Naive thymus-derived CD4-positive, alpha-beta T cell (primary cell): Measurements from ENCODE around the gene VPS13C. TPM values are rescaled to one million over a fixed set of nuclear protein-coding genes. Genes with fewer than 3 reads are reported as not detected.
A peak's percentile ranks its signal among the peaks of the same experiment; 100 is the strongest.

Experiments used
- ATAC-seq: fragments of 150-1000 bp; cut with Tn5 transposase; 2 replicates; pipeline ENCODE4 v1.10.0; 2021; ENCODE audit warnings: mild to moderate bottlenecking, moderate library complexity
- CTCF ChIA-PET: fragments of 350-600 bp; sonication (Branson Sonifier 250); formaldehyde crosslinking; loops from one replicate; lab custom pipeline; 2021; ENCODE audit warnings: antibody characterized with exemption; lab: Charles Lee
- POLR2A ChIA-PET: fragments of 350-600 bp; sonication (Branson Sonifier 250); formaldehyde crosslinking; loops from one replicate; lab custom pipeline; 2021; ENCODE audit warnings: antibody characterized with exemption, inconsistent platforms; lab: Charles Lee
- DNase-seq, 9 donors: peaks; one replicate each; pipeline versions ENCODE4 v3.0.0 to v3.0.0-alpha.2; 2020 to 2022; ENCODE audit warnings: mixed read lengths in 1 of 9
- H3K27ac ChIP-seq: one replicate; pipeline ENCODE4 v1.7.0; 2013; ENCODE audit warnings: mild to moderate bottlenecking, low read depth, low read length, moderate library complexity
- H3K27me3 ChIP-seq, 2 donors: one replicate each; pipeline ENCODE4 v1.7.0; 2013; ENCODE audit warnings: low read length in 2 of 2, mild to moderate bottlenecking in 2 of 2, moderate library complexity in 2 of 2; ENCODE audit not compliant: control insufficient read depth in 2 of 2, insufficient read depth in 2 of 2
- H3K36me3 ChIP-seq, 3 experiments: 1 replicate in 2 of 3; 2 replicates in 1 of 3; pipeline ENCODE4 v1.7.0; 2013; ENCODE audit warnings: low read length in 3 of 3, mild to moderate bottlenecking in 3 of 3, moderate library complexity in 1 of 3; ENCODE audit not compliant: insufficient read depth in 3 of 3, control insufficient read depth in 2 of 3
- H3K4me1 ChIP-seq, 2 donors: one replicate each; pipeline ENCODE4 v1.7.0; 2013; ENCODE audit warnings: low read length in 2 of 2, mild to moderate bottlenecking in 2 of 2, moderate library complexity in 1 of 2; ENCODE audit not compliant: control insufficient read depth in 2 of 2, insufficient read depth in 2 of 2
- H3K4me3 ChIP-seq: 2 replicates; pipeline ENCODE4 v1.7.0; 2013; ENCODE audit warnings: mild to moderate bottlenecking, low read length
- H3K9me3 ChIP-seq, 3 experiments: 1 replicate in 2 of 3; 2 replicates in 1 of 3; pipeline ENCODE4 v1.7.0; 2013; ENCODE audit warnings: low read length in 3 of 3; ENCODE audit not compliant: control insufficient read depth in 2 of 3
- H3K27ac Mint-ChIP-seq, 9 donors: one replicate each; pipeline ENCODE4 v1.8.0; 2020 to 2022; ENCODE audit warnings: mixed read lengths in 9 of 9, mild to moderate bottlenecking in 8 of 9, moderate library complexity in 5 of 9, inconsistent platforms in 2 of 9
- H3K27me3 Mint-ChIP-seq, 5 donors: one replicate each; pipeline ENCODE4 v1.8.0; 2021 to 2022; ENCODE audit warnings: mixed read lengths in 5 of 5, mild to moderate bottlenecking in 1 of 5
- H3K36me3 Mint-ChIP-seq, 5 donors: one replicate each; pipeline ENCODE4 v1.8.0; 2020 to 2022; ENCODE audit warnings: mixed read lengths in 5 of 5, mild to moderate bottlenecking in 3 of 5, inconsistent platforms in 1 of 5
- H3K4me1 Mint-ChIP-seq, 7 donors: one replicate each; pipeline ENCODE4 v1.8.0; 2020 to 2022; ENCODE audit warnings: mixed read lengths in 7 of 7, mild to moderate bottlenecking in 3 of 7, inconsistent platforms in 1 of 7
- H3K4me3 Mint-ChIP-seq, 10 donors: one replicate each; pipeline ENCODE4 v1.8.0; 2020 to 2022; ENCODE audit warnings: mild to moderate bottlenecking in 10 of 10, mixed read lengths in 10 of 10, moderate library complexity in 6 of 10, inconsistent platforms in 2 of 10
- H3K9me3 Mint-ChIP-seq, 11 donors: one replicate each; pipeline ENCODE4 v1.8.0; 2020 to 2022; ENCODE audit warnings: mixed read lengths in 11 of 11, mild to moderate bottlenecking in 4 of 11, inconsistent platforms in 1 of 11, moderate library complexity in 1 of 11
- intact Hi-C, 2 donors: fragments of 100-400 bp; cut with micrococcal nuclease; formaldehyde crosslinking; loops; one replicate each; pipeline ENCODE4 v1.15.1; 2023
- polyA plus RNA-seq, 2 donors: library from polyadenylated mRNA; unstranded; fragments of 300-500 nt; fragmentation: Illumina TruSeq; gene quantifications; one replicate each; pipeline ENCODE4 v1.2.3, GENCODE V29; 2021
- total RNA-seq, 6 experiments: library from RNA in 5 of 6; stranded (reverse) in 5 of 6; gene quantifications; 1 replicate in 5 of 6; 2 replicates in 1 of 6; pipeline ENCODE4 v1.2.3 and lab custom pipeline; 2021 to 2026

The VPS13C gene
- total and polyA plus RNA-seq, 7 experiments from 2014 or later: 12.7 to 159 (median 108) TPM

- H3K4me3 Mint-ChIP-seq: no peak overlapping the region
- ATAC-seq (no peak), DNase-seq (no peak)
- ChIA-PET CTCF (no interaction called here), POLR2A (no interaction called here)
- no peaks in the 10 kb centered on the region for H3K27me3 ChIP-seq
- H3K27ac ChIP-seq: no peak overlapping the region
- no peak overlapping the region for H3K27ac Mint-ChIP-seq
- H3K36me3 Mint-ChIP-seq: peaks cover 8 to 57% (median 36%) of the 10 kb centered on the region in 5 donors
- H3K9me3 Mint-ChIP-seq: peaks cover 0 to 3% (median 0%) of the 10 kb centered on the region in 11 donors
- H3K36me3 ChIP-seq: peaks cover under 1 to 30% (median 15%) of the 10 kb centered on the region in 3 experiments
- H3K4me3 ChIP-seq: no peak overlapping the region
- no peaks in the 10 kb centered on the region for H3K27me3 Mint-ChIP-seq
- intact Hi-C loops: no loop called here
- H3K4me1 Mint-ChIP-seq: peaks cover 0 to 3% (median 0%) of the 10 kb centered on the region in 7 donors
- no peaks in the 10 kb centered on the region for H3K9me3 ChIP-seq
- H3K4me1 ChIP-seq: no peaks in the 10 kb centered on the region
Observed at GRCh38 chr15:61946778-61947177, 113.5 kb downstream of the VPS13C start.

GRCh38 chr15:61943992-61944391 is 116.3 kb downstream of the VPS13C start:
- H3K4me3 ChIP-seq: no peak overlapping the region
- no peaks in the 10 kb centered on the region for H3K9me3 ChIP-seq
- Mint-ChIP-seq H3K9me3 (peaks cover 0 to 3% (median 0%) of the 10 kb centered on the region in 11 donors), H3K27ac (no peak overlapping the region), H3K36me3 (peaks cover 8 to 45% (median 38%) of the 10 kb centered on the region in 5 donors), H3K4me1 (peaks cover 0 to 3% (median 0%) of the 10 kb centered on the region in 7 donors), H3K4me3 (no peak overlapping the region), H3K27me3 (no peaks in the 10 kb centered on the region)
- ChIA-PET POLR2A (no interaction called here), CTCF (no interaction called here)
- no peak for ATAC-seq
- peaks cover 3 to 29% (median 11%) of the 10 kb centered on the region in 3 experiments for H3K36me3 ChIP-seq
- DNase-seq: no peak
- no peaks in the 10 kb centered on the region for H3K4me1 ChIP-seq
- no peaks in the 10 kb centered on the region for H3K27me3 ChIP-seq
- intact Hi-C loops: no loop called here
- no peak overlapping the region for H3K27ac ChIP-seq

- H3K36me3 ChIP-seq: peaks cover 0 to 29% (median 6%) of the 10 kb centered on the region in 3 experiments
Observed at GRCh38 chr15:61938249-61938648, 122.0 kb downstream of the VPS13C start.

DNA sequence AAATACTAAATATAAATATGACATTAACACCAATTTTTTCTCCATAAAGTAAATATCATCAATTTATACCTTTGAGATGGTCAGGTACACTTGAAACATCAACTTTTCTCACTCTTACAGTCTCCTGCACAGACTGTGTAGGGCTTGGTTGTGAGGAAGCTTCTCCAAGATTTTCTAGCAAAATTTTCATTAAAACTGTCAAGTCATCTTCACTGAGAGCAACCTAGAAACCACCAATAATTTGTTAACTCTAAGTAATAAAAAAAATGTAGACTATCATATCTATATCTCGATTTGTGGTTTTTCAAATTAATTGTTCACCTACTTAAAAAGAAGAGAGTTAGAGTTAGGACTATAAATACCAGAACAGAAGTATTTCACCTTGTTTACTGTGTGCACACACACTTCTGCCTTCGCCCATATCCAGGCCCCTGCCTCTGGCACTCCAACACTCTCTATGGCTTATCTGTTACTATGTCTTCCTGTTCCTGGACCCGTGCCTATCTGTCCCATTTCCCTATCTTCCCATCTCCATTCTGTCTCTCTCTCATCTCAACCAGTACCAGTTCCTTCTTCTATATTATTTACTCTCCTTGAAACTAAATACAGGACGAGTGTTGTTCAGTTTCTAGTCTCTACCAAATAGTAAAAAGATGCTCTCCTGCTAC is 123.6 kb downstream of the VPS13C start:
- no peak overlapping the region for H3K4me3 ChIP-seq
- H3K9me3 ChIP-seq: no peaks in the 10 kb centered on the region
- Mint-ChIP-seq H3K27ac (peak overlapping the region in 2 of 9 donors; percentile 4 to 7), H3K9me3 (no peaks in the 10 kb centered on the region), H3K4me3 (no peak overlapping the region), H3K4me1 (peaks cover 0 to 5% (median 2%) of the 10 kb centered on the region in 7 donors), H3K36me3 (peaks cover 0 to 36% (median 29%) of the 10 kb centered on the region in 5 donors), H3K27me3 (no peaks in the 10 kb centered on the region)
- ATAC-seq (no peak), DNase-seq (no peak)
- no peaks in the 10 kb centered on the region for H3K27me3 ChIP-seq
- peaks cover 0 to 29% (median 3%) of the 10 kb centered on the region in 3 experiments for H3K36me3 ChIP-seq
- no peak overlapping the region for H3K27ac ChIP-seq
- intact Hi-C loops: no loop called here
- CTCF ChIA-PET: no interaction called here
- no peaks in the 10 kb centered on the region for H3K4me1 ChIP-seq
- POLR2A ChIA-PET: no interaction called here

More at GRCh38 chr15:61938249-61938648, 122.0 kb downstream of the VPS13C start:
- H3K36me3 Mint-ChIP-seq: peaks cover 0 to 32% (median 31%) of the 10 kb centered on the region in 5 donors
- ATAC-seq (no peak), DNase-seq (no peak)
- Histone ChIP-seq H3K27ac (no peak overlapping the region), H3K4me3 (no peak overlapping the region), H3K9me3 (no peaks in the 10 kb centered on the region), H3K4me1 (no peaks in the 10 kb centered on the region), H3K27me3 (no peaks in the 10 kb centered on the region)
- no peaks in the 10 kb centered on the region for H3K27me3 Mint-ChIP-seq
- peaks cover 0 to 5% (median 0%) of the 10 kb centered on the region in 7 donors for H3K4me1 Mint-ChIP-seq
- POLR2A ChIA-PET: no interaction called here
- no peaks in the 10 kb centered on the region for H3K9me3 Mint-ChIP-seq
- H3K27ac Mint-ChIP-seq: peak overlapping the region in 5 of 9 donors; percentile 17 to 55 (median 47)
- CTCF ChIA-PET: no interaction called here
- intact Hi-C loops: no loop called here
- no peak overlapping the region for H3K4me3 Mint-ChIP-seq

DNA sequence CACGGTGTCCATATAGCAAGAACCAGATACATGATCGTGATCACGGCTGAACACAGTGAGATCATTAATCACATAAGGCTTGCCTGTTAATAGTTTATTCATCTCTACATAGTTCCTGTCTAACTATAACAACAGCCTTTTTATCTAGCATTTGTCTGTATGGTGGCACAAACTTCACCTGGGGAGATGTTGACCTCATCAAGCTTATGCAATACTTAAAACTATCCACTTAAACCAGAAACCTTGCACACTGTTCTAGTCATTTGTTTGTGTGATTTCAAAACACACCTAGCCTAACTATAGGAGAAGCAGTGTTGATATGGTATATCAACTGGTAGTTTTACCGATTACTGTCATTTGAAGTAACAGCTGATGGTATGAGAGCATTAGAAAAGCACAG is 124.8 kb downstream of the VPS13C start:
- POLR2A ChIA-PET: no interaction called here
- CTCF ChIA-PET: no interaction called here

GRCh38 chr15:61929452-61929851 is 130.8 kb downstream of the VPS13C start:
- no peaks in the 10 kb centered on the region for H3K4me1 ChIP-seq
- intact Hi-C loops: no loop called here
- H3K27me3 Mint-ChIP-seq: no peaks in the 10 kb centered on the region
- CTCF ChIA-PET: no interaction called here
- no peak overlapping the region for H3K27ac Mint-ChIP-seq
- no peaks in the 10 kb centered on the region for H3K9me3 ChIP-seq
- no peak overlapping the region for H3K4me3 ChIP-seq
- ATAC-seq (no peak), DNase-seq (no peak)
- H3K36me3 Mint-ChIP-seq: peaks cover 4 to 55% (median 36%) of the 10 kb centered on the region in 5 donors
- peaks cover 0 to 2% (median 0%) of the 10 kb centered on the region in 11 donors for H3K9me3 Mint-ChIP-seq
- no peak overlapping the region for H3K27ac ChIP-seq
- POLR2A ChIA-PET: no interaction called here
- no peaks in the 10 kb centered on the region for H3K27me3 ChIP-seq
- peaks cover 0 to 4% (median 0%) of the 10 kb centered on the region in 7 donors for H3K4me1 Mint-ChIP-seq
- no peak overlapping the region for H3K4me3 Mint-ChIP-seq
- peaks cover 0 to 36% (median 14%) of the 10 kb centered on the region in 3 experiments for H3K36me3 ChIP-seq

More for the DNA sequence above, 124.8 kb downstream of the VPS13C start:
- Histone ChIP-seq H3K9me3 (no peaks in the 10 kb centered on the region), H3K27ac (no peak overlapping the region), H3K36me3 (peaks cover 2 to 30% (median 3%) of the 10 kb centered on the region in 3 experiments), H3K27me3 (no peaks in the 10 kb centered on the region), H3K4me3 (no peak overlapping the region), H3K4me1 (no peaks in the 10 kb centered on the region)
- peak overlapping the region in 1 of 9 donors; percentile 43 for H3K27ac Mint-ChIP-seq
- H3K4me1 Mint-ChIP-seq: peaks cover 0 to 5% (median 2%) of the 10 kb centered on the region in 7 donors
- no peak overlapping the region for H3K4me3 Mint-ChIP-seq
- DNase-seq: no peak
- no peak for ATAC-seq
- no peaks in the 10 kb centered on the region for H3K27me3 Mint-ChIP-seq
- H3K9me3 Mint-ChIP-seq: no peaks in the 10 kb centered on the region
- intact Hi-C loops: no loop called here
- peaks cover 0 to 40% (median 29%) of the 10 kb centered on the region in 5 donors for H3K36me3 Mint-ChIP-seq
